Effector CD8-positive, alpha-beta T cell (primary cell): ENCODE measurements around the gene RAD51B.

Source experiments
- DNase-seq: peaks from one replicate; lab custom pipeline; 2025; lab: John Stamatoyannopoulos, UW

RAD51B gene

DNA sequence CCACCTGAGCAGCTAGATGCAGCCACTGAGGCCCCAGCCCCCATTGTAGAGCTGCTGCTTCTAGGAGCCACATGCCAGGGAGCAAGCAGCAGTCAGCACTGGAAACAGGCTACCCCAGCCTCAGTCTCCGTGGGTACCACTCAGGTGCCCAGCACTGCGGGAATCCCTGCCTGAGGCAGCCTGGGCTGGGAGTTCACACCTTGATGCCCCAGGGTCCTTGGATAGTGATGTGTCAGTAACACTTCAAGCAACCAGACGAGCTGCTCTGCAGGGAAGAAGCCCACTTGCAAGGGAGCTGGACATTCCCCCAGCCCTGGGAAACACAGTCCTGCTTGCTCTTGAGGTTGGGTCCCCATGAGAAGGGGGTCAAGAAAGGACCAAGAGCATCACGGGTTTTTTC lies 882.6 kb downstream of the RAD51B start:
- DNase-seq, result no peak

DNA sequence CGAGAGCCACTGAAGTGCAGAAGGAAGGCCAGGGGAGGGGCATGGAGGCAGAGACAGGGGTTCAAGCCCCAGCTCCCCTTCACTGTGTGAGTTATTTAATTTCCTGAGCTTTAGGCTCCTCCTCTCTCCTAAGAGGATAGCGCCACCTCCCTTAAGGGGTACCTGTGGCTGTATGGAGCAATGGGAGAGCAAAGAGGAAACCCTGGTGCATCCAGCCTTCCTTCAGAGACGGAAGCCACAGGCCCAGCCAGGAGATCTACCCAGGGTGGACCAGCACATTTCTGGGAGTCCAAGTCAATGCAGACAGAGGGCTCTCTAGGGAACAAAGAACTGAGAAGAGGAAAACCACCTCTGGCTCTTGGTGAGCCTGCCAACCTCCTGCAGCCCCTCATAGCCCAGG lies 883.0 kb downstream of the RAD51B start:
- DNase-seq, result no peak

DNA sequence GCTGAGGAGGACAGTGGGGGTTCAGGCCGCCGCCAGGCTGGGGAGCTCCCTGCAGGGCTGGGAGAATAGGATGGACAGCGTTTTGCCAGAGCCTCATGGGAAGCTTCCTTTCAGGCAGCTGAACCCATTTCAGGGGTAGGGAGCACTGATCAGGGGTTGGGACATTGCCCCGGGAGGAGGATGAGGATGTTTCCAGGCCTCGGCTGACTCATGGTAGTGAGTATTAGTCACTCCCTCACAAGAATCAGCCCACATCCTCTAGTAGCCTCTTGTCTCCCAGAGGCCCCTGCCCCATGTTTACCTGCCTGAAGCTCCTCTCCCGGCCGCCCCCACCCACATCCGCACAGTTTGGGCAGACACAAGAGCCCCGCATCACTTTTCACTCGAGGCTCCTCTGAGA lies 883.5 kb downstream of the RAD51B start:
- DNase-seq, result no peak

DNA sequence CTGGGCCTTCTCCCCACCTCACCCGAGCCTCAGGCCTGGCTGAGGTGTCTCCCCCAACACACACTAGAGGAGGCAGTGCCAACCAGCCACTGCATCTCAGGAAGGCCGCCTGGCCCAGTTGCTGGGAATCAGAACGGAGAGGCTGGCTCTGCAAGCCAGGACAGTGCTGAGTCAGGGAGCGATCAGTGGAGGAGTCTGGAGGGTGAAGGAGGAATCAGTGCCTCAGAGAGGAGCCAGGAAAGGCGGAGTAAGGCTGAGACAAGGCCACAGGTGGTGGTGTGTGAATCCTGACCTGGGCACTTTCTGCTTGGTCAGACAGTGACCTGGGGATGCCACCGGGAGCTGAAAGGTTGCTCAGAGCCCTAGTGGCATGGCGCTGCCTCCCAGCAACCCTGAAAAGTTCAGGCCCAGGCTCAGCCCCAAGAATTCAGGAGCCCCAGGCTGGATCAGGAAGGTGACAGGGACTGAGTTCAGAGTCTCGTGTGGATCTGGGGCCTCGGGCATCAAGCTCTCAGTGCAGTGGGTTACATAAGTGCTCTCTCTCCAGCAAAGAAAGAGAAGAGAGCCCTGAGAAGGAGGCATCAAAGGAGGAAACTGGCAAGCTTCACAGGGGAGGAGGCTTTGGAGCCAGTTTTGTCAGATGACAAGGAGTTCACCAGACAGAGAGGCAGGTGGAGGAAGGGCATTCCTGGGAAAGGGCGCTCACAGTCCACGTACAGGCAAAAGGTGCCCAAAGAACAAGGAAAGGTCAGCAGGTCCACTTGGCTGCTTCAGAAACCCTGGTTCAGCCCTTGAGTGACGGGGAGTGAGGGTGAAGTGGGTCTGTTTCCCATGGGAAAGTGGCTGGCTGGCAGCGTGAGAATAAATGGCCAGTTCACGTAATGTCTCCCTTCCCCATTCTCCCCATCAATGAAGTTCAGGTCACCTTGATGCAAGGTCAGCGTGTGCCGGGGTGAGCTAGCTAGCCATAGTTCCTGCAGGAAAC lies 885.4 kb downstream of the RAD51B start:
- no peak for DNase-seq

DNA sequence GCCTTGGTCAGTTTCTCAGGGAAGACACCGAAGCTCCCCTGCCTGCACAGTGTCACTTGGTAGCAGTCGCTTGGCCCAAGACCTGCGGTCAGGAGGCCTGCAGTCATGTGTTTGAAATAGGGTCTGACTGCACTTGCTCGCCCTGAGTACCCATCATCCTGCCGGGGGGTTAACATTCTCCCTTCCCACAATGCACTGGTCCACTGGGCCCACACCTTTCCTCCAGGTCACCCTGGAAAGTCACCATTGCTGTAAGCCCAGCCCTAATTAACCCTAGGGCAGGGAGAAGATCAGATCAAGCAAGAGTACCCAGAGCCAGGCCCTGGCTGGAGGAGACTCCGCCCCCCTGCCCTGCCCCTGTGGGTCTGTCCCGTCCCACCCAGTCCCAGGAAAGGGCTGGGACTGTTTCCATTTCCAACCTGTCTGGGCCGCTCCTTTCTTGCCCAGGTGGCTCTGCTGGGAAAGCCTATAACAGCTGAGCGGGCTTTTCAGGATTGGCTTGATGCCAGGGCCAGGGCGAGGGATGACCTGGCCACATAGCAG lies 886.2 kb downstream of the RAD51B start:
- no peak for DNase-seq

DNA sequence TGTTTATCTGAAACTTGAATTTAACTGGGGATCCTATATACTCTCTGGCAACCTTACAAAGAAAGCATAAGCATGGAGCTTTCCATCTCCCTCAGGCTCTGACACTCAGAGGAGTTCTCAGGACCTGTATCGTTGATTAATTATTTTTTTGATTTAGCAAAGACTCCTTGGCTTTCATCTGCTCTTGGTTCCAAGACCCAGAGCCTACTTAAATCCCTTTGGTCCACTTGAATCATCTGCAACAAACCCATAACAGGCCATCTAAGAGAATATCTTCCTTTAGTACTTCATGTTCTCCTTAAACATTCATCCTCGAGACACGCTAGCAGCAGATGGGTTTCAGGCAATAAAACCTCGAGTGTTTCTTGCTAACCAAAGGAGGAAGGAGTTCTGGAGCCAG lies 887.9 kb downstream of the RAD51B start:
- no peak for DNase-seq

DNA sequence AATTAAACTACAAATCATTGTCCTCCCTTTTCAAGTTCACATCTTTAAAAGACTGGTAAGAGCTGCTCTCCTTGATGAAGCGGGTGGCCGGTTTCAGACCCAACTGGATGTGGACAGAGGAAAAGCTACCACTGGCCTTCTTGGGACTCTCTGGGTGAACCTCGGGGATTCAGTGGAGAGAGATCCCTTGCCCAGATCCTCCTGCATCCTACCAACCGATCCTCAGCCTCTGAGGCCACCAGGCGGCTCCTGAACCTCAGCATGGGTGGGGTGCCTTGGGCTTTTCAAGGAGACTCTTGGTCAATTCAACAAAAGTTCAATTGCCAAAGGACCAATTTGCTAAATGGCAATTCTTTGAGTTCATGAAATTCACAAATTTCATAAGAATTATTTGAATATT lies 888.8 kb downstream of the RAD51B start:
- DNase-seq, result no peak

DNA sequence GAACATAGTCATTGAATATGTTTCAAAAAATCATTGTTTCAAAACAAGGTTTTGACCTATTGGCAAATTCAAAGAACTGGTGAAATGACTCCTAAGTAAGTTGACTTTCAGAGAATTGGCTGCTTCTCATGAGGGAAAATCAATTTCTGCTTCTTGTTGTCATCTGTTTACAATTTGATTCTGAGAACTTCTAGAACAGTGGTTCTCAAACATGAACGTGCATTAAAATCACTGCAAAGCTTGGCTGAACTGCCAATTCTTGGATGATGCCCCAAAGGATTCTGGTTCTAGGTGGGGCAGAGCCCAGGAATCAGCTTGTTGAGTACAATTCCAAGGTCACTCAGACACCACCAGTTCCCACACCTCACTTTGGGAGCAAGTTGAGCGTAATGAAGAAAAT lies 889.4 kb downstream of the RAD51B start:
- DNase-seq, result no peak

DNA sequence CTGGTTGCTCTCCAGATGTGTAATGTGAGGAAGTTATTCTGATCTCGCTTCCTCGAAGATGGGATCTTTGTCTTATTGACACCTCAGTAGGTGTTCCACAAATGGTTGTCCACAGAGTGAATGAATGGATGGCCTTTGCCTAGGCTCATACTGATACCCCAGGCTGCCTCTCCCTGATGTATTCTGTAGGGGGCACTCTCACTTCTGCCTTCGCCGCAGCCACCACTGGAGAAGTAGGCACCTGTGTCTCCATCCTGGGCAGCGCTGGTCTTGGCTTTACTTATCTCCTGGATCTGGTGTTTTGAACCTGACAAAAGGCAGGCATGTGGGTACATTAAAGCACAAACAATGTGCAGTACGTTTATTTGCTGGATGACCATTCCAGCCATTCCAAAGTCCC lies 891.2 kb downstream of the RAD51B start:
- DNase-seq, result no peak

DNA sequence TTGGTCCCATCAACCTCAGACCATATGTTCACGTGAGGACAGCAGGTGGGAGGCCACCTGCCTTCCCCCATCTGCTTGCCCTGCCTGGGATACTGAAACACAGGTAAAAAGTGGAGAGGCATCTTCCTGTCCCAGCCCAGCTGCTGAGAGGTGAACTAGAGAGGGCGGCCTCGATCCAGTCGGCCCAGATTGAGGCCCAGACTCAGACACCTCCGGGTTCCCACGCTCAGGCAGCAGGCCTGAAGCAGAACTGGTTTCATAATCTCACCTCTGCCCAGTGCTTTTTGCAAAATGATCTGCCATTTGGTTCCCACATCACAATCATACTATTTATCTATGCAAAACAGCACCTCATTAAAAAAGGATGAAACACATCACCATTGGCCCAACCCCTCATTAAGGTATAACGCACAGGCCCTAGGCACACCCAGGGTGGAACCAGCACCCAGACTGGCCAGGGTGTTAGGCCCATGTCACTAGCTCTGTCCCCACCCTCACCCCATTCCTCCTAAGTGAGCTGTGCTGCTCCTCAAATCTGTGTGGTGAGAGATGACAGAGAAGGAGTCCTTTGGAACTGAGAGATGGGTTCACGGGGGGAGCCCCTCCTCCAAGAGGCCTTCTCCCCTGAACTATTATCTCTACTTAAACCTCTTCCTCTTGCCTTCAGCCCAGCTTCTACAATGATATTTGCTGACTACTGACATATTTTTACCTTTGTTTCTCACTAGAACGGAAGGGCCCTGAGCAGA lies 892.2 kb downstream of the RAD51B start:
- no peak for DNase-seq

DNA sequence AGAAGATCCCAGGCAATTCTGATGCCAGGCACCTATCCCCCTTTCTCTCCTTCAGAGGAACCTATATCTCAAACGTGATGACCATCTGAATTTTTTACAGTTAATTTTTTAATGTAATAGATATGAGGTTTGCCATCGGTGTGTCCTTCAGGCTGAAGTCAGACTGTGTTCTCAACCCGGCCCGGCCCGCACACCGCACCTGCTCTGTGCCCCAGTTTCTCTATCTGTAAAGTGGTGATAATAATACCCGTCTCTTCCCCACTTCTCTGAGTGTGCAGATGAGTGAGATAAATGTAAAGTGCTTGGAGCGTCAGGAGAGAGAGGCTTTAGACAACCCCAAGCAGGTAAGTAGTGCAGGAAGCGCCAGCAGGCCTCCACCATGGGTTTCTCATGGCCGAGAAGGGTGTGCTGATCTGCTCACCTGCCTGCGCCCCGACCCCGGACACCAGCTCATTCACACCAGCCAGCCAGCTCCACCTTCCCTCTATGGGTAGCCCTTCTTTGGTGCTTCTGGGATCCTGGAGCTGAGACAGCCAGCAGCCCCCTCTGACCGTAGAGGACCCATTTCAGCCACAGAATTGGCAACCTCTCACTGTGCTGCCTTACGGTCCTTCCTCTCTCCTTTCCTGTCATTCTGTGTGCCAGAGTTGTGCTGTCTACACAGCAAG lies 893.3 kb downstream of the RAD51B start:
- DNase-seq, result no peak

DNA sequence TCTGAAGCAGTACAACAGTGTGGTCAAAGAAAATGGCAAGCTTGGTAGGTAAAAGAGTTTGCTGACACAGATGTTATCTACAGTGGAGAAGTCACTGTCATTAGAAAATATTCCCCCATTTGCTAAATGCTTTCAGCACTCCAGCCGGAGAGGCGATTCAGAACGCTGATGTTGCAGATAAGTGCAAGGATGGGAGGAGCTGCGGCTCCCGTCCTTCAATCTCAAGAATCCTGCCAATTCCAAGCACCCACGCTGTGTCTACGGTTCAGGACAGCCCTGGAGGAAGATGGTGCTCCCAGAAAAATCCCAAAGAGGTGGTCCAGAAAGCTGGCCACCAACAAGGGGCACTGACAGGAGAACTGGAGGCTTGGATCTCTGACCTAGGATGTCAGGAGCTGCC lies 894.2 kb downstream of the RAD51B start:
- DNase-seq, result no peak

DNA sequence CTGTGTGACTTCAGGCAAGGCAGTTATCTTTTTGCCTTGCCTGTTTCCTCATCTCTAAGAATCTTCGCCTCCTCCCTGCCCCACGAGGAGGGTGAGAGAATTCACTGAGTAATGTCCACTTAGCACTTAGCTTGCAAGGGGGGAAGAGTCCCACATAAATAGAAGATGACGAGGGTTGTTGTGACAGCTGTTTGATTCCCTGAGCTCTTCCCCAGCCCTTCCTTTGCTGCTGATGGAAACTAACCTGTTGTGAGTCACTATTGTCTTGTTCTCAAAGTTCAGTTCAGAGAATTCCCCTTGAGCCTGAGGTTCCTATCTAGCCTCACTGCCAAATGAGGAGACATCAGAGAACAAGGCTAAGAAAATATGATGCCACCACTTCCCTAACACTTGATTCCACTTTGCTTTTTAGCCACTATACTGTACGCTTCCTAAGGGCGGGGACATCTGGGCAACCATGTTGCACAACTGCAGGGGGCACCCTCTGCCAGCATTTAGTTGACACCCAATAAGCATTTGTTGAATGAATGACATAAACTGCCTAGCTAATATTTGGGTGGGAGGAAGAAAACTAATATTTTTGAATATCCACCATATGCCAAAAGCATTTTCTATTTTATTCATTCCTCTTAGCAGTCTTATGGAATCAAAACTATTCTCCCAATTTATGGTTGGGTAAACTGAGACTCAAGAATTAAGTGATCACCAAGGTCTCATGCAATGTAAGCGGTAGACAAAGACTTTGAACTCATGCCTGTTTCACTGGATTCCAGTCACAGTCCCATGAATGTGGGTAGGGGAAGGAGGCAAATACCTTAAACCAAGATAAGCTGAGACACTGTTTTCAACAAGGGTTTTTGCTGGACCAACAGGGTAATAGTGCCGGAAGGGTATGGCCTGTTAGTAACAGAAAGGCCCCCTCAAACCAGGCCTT lies 895.7 kb downstream of the RAD51B start:
- no peak for DNase-seq

DNA sequence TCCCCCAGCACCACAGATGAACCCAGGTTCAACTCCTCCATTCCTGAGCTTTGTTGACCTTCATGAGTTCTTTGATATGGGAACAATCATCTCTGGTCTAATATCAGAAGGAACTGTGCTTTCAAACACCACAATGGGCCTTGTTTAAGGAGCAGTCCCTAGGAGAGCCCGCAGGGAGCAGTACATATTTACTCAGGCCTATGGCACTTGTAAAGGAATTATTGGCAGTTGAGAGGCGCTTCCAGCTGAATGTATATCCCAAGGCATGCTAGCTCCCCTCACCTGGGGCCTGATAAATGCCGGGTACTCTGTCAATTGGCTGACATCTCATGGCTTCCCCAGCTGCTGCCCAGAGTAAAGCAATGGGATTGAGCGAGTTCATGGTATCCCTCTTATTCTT lies 897.1 kb downstream of the RAD51B start:
- DNase-seq, result no peak

DNA sequence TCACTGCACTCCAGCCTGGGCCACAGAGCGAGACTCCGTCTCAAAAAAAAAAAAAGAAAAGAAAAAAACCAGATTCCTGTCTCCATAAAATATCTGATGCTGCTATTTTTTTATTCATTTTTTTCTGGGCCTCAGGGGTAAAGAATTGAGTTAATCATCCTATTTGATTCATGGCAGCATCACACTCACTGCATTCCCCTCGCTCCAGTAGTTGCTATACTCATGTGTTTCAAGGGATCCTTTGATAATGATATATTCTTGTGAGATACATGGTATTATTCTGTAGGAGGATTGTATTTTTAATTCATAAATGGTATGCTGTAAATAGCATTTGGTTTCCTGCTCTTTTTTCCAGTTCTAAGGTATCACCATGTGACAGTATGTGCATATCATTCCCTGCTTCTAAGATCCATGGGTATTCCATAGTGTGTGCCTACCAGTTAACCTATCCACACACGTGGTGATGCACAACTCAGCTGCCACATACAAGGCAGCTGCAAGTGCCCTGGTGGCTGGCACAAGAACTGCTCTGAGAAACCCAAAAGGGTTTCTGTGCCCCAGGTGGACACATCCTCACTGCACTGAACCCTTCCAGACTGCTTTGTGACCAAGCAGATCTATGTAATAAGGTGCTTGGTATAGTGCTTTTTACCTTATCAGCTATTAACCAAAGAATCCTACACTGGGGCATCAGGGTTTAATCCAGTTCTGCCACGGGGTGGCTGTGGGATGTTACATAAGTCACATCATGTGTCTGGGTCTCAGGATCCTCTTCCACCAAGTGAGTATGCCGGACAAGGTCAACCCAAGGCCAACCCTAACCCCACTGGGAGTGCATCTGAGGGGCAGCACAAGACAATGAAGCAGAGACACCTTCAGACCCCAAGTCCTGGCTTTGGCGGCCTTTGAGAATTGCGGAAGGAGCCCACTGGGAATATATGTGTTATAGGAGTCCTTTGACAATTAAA lies 898.7 kb downstream of the RAD51B start:
- DNase-seq, result no peak

DNA sequence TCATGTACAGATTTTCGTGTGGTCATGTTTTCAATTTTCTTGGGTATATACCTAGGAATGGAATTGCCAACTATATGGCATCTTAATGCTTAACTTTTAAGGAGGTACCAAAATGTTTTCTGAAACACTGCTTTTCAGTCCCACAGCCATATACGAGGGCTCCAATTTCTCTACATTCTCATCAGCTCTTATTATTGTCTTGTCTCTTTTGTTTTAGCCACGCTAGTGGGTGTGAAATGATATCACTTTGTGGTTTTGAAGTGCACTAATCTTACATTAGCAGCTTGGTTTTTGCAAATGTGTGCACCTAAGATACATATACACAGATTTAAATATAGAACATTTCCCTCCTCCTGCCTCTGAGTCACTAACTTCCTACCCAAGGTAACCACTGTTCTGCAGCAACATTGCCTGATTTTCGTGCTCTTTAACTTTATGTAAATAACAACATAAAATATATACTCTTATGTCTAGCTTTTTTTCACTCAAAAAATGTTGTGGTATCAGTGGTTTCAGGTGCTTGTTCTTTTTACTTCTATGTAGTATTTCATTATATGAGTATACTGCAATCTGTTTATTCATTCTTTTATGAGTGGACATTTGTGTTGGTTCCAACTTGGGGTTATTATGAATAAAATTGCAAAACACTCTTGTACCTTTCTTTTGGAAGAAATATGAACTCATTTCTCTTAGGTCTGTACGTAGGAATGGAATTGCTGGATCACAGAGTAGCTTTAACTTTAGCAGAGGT lies 900.2 kb downstream of the RAD51B start:
- no peak for DNase-seq

DNA sequence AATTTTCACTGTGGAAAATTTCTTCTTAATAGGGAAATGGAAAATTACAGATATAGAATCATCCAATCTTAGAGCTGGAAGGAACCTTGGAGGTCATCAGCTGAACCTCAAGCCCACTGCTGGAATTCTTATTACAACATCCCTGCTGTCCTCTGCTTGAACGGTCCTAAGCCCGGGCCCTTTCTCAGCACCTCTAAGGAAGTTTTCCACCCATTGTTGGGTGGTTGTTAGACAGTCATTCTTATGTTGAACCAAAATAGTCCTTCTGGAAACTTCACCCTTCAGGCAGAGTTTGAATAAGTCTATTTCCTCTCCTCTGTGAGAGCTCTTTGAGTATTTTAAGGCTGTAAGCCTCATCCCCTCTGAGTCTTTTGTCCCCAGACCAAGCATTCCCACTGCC lies 902.6 kb downstream of the RAD51B start:
- DNase-seq, result no peak

DNA sequence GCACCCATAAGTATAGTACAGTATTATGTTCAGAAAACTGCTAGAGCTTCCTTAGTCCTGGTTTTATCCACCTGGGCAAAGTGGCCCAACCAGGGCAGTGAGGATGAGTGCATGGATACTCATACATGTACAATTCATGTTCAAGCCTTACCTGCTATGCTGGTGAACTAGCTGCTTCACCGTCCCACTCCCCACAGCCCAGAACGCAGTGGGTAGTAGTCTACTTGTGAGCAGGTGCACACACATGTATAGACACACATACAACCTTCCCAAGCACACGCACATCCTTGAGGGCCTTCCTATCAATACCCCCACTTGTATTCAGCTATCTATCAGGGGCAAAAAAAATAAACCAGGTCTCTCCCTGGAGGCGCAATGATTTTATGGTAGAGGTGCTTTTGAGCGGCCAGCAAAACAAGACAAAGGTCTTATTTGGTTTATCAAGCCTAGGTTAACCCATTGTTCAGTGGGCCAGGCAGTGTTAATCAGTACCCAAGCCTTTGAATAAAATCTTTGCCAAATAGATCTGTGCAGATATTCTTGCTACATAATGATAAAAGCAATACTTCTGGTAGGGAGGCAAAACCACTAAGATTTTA lies 903.5 kb downstream of the RAD51B start:
- no peak for DNase-seq

DNA sequence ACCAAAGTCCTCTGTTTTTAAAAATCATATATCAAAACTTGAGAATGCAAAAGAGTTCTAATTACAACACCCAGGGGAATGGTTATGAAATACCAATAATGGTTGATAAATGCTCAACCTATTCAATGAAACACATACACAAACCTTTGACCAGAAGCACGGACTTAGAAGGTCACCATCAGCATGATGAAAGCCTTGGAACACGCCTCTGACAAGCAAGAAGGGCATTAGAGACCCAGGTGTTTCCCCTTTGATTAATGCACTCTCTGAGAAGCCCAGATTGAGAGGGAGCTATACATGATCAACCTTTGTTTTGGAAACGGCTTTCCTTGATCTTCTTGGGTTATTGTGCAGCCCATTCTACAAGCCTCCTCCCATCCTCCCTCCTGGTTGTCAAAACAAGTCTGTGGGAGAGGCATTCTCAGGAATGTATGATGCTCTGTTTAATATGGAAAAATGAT lies 904.3 kb downstream of the RAD51B start:
- no peak for DNase-seq
